SU-DHL-6 (cell line): ENCODE data around the gene ARHGAP5.

Experiments
- CTCF ChIP-seq: fragments of 200-600 bp; sonication (generic); IDR thresholded peaks from one replicate; pipeline ENCODE4 v1.5.1; 2017; ENCODE audit warnings: antibody characterized with exemption, mild to moderate bottlenecking, low read length, moderate library complexity; ENCODE audit not compliant: insufficient read depth, poor library complexity, severe bottlenecking
- EZH2phosphoT487 ChIP-seq: fragments of 200-600 bp; sonication (generic), shearing (Covaris generic); conservative IDR thresholded peaks from 2 replicates; pipeline ENCODE4 v1.6.1; 2018; ENCODE audit warnings: mild to moderate bottlenecking, antibody characterized with exemption, low read length, moderate library complexity, mixed read lengths

GRCh38 chr14:32100175-32100574 is 23.1 kb downstream of the ARHGAP5 start:
- TF ChIP-seq CTCF = no peak
- TF ChIP-seq EZH2phosphoT487 = no peak
